Right ventricle myocardium inferior (tissue), 1 donor: ENCODE results near the gene AXIN1. TPM values are rescaled to one million over a fixed set of nuclear protein-coding genes. Genes with fewer than 3 reads are reported as not detected.
A peak's percentile ranks its signal among the peaks of the same experiment; 100 is the strongest.
"Not testable (repeated sequence)": the region's sequence is repeated elsewhere in the genome, so short reads cannot be mapped to it uniquely, and the experiment has no call there.

Experiments used
- ATAC-seq: fragments of 200-7000 bp; cut with Tn5 transposase; one replicate; pipeline ENCODE4 v1.9.1; 2020; ENCODE audit warnings: mild to moderate bottlenecking, moderate library complexity
- DNase-seq: peaks from one replicate; pipeline ENCODE4 v3.0.0; 2021; ENCODE audit errors: missing footprints
- intact Hi-C: fragments of 100-400 bp; cut with DNase I; formaldehyde crosslinking; loops from one replicate; pipeline ENCODE4 v1.11.0; 2022
- total RNA-seq: library from RNA; stranded (reverse); fragmentation: NEBNext Ultra II Directional; extraction: Animal tissue kit (Norgen Biotek cat#: 25700); gene quantifications from one replicate; pipeline ENCODE4 v1.2.1, GENCODE V29; 2021
- donor health status: DM: no; HTN: yes; CAD: no; lungs with severe emphysema.

Gene AXIN1
- total RNA-seq, 1 donor from 2014 or later, result 12.8 TPM

GRCh38 chr16:372302-372983 is 19.9 kb upstream of the AXIN1 start:
- DNase-seq, result peak; percentile 63
- ATAC-seq, result no peak
- intact Hi-C loops, result no loop called here

GRCh38 chr16:371515-372301 is 19.2 kb upstream of the AXIN1 start:
- ATAC-seq (no peak), DNase-seq (peak; percentile 68)
- intact Hi-C loops, result no loop called here

GRCh38 chr16:370979-371514 is 18.5 kb upstream of the AXIN1 start:
- ATAC-seq (peak; percentile 9), DNase-seq (peak; percentile 63)
- intact Hi-C loops, result no loop called here

GRCh38 chr16:370443-370842 is 17.9 kb upstream of the AXIN1 start, which contains the start of gene MRPL28:
MRPL28 (minus strand) TSS chr16:370538; CDS start chr16:370218, 320 bp downstream.
- peak; percentile 95 for DNase-seq
- intact Hi-C loops, result no loop called here
- peak; percentile 96 for ATAC-seq

GRCh38 chr16:369866-370436 is 17.4 kb upstream of the AXIN1 start:
- intact Hi-C loops, result no loop called here
- DNase-seq (no peak), ATAC-seq (no peak)

- no peak for ATAC-seq
- intact Hi-C loops, result no loop called here
- no peak for DNase-seq
These were observed 16.8 kb upstream of the AXIN1 start for GRCh38 chr16:369275-369865.

GRCh38 chr16:368388-369158 is 16.1 kb upstream of the AXIN1 start:
- intact Hi-C loops, result no loop called here
- DNase-seq (peak; percentile 64), ATAC-seq (no peak)

- DNase-seq (peak; percentile 57), ATAC-seq (no peak)
- intact Hi-C loops, result no loop called here
These were observed 14.9 kb upstream of the AXIN1 start for GRCh38 chr16:367333-367903.

- DNase-seq (peak; percentile 18), ATAC-seq (no peak)
- intact Hi-C loops, result no loop called here
These were observed 14.0 kb upstream of the AXIN1 start for GRCh38 chr16:366476-366875.

- intact Hi-C loops, result no loop called here
- DNase-seq (no peak), ATAC-seq (no peak)
These were observed 12.3 kb upstream of the AXIN1 start for GRCh38 chr16:364595-365491.

GRCh38 chr16:363766-364490 is 11.4 kb upstream of the AXIN1 start:
- intact Hi-C loops, result loop anchor here (2.0 kb wide), 1 partner anchor 257 kb away; no protein-coding TSS in a partner anchor
- DNase-seq, result no peak

GRCh38 chr16:363110-363765 is 10.7 kb upstream of the AXIN1 start:
- no peak for ATAC-seq
- DNase-seq, result no peak
- intact Hi-C loops, result loop anchor here (2.0 kb wide), 1 partner anchor 256 kb away; no protein-coding TSS in a partner anchor

More at GRCh38 chr16:363766-364490, 11.4 kb upstream of the AXIN1 start:
- ATAC-seq, result no peak

GRCh38 chr16:362702-362999 is 10.1 kb upstream of the AXIN1 start:
- DNase-seq, ATAC-seq: not testable (repeated sequence)
- intact Hi-C loops, result loop anchor here (2.0 kb wide), 1 partner anchor 256 kb away; no protein-coding TSS in a partner anchor

- DNase-seq (peak; percentile 83), ATAC-seq (peak; percentile 77)
- intact Hi-C loops, result loop anchor here (2.0 kb wide), 1 partner anchor 255 kb away; no protein-coding TSS in a partner anchor
These were observed 9.6 kb upstream of the AXIN1 start for GRCh38 chr16:361872-362701.

GRCh38 chr16:361341-361871 is 8.9 kb upstream of the AXIN1 start:
- ATAC-seq (no peak), DNase-seq (no peak)

More at GRCh38 chr16:361341-361871, 8.9 kb upstream of the AXIN1 start:
- intact Hi-C loops, result no loop called here
